HEK293 (cell line): Measurements from ENCODE around the gene FXYD5.
A peak's percentile ranks its signal among the peaks of the same experiment; 100 is the strongest.

Experiments
- CTCF ChIA-PET: fragments of 350-600 bp; formaldehyde crosslinking; extraction: SDS; loops from one replicate; lab custom pipeline; 2021; ENCODE audit warnings: antibody characterized with exemption; lab: Yijun Ruan, JAX
- POLR2A ChIA-PET: fragments of 300-600 bp; formaldehyde crosslinking; extraction: SDS; loops from one replicate; lab custom pipeline; 2020; ENCODE audit warnings: antibody characterized with exemption, inconsistent platforms; lab: Yijun Ruan, JAX
- H3K27ac ChIP-seq: fragments of 200-500 bp; sonication (Bioruptor generic); 2 replicates; pipeline ENCODE4 v1.5.1; 2014; ENCODE audit warnings: low read depth, low read length, control low read depth, inconsistent platforms; ENCODE audit errors: extremely low read depth
- H3K36me3 ChIP-seq, 2 experiments: fragments of 200-500 bp in 1 of 2; sonication (Bioruptor generic) in 1 of 2; 1 replicate in 1 of 2; 2 replicates in 1 of 2; pipeline ENCODE4 v1.5.1; 2014 to 2017; ENCODE audit warnings: inconsistent platforms in 2 of 2, low read length in 2 of 2; ENCODE audit not compliant: control insufficient read depth in 2 of 2, insufficient read depth in 1 of 2
- H3K4me1 ChIP-seq: fragments of 200-500 bp; sonication (Bioruptor generic); 2 replicates; pipeline ENCODE4 v1.5.1; 2014; ENCODE audit warnings: mild to moderate bottlenecking, low read length, inconsistent platforms; ENCODE audit not compliant: control insufficient read depth, insufficient read depth
- H3K4me3 ChIP-seq: 2 replicates; pipeline ENCODE4 v1.5.1; 2011; ENCODE audit warnings: low read depth, mild to moderate bottlenecking, control low read depth, low read length, moderate library complexity
- H3K9me3 ChIP-seq: fragments of 200-500 bp; sonication (Bioruptor generic); 2 replicates; pipeline ENCODE4 v1.5.1; 2014; ENCODE audit warnings: low read depth, low read length, inconsistent platforms; ENCODE audit not compliant: control insufficient read depth, insufficient read depth
- PRDM1 ChIP-seq: fragments of 450-650 bp; formaldehyde crosslinking; IDR thresholded peaks from 2 replicates; pipeline ENCODE4; 2016; ENCODE audit warnings: missing biosample characterization, missing genetic modification characterization
- PRDM2 ChIP-seq: fragments of 450-650 bp; formaldehyde crosslinking; IDR thresholded peaks from 2 replicates; pipeline ENCODE4 v1.5.1; 2016; ENCODE audit warnings: missing biosample characterization, missing genetic modification characterization, borderline replicate concordance
- PRDM4 ChIP-seq: fragments of 450-650 bp; formaldehyde crosslinking; IDR thresholded peaks from 2 replicates; pipeline ENCODE4 v1.5.1; 2017; ENCODE audit warnings: missing biosample characterization, missing genetic modification characterization
- PRDM6 ChIP-seq: fragments of 450-650 bp; formaldehyde crosslinking; IDR thresholded peaks from 2 replicates; pipeline ENCODE4 v1.5.1; 2017; ENCODE audit warnings: missing biosample characterization, missing genetic modification characterization
- ZBTB17 ChIP-seq: fragments of 450-650 bp; formaldehyde crosslinking; IDR thresholded peaks from 2 replicates; pipeline ENCODE4 v1.5.1; 2016; ENCODE audit warnings: missing biosample characterization, missing genetic modification characterization
- ZBTB21 ChIP-seq: fragments of 450-650 bp; formaldehyde crosslinking; IDR thresholded peaks from 2 replicates; pipeline ENCODE4 v1.5.1; 2017; ENCODE audit warnings: missing biosample characterization, missing genetic modification characterization
- ZEB2 ChIP-seq: fragments of 450-650 bp; formaldehyde crosslinking; IDR thresholded peaks from 2 replicates; pipeline ENCODE4 v1.5.1; 2016; ENCODE audit warnings: missing biosample characterization, missing genetic modification characterization
- ZFP37 ChIP-seq: fragments of 450-650 bp; formaldehyde crosslinking; IDR thresholded peaks from 2 replicates; pipeline ENCODE4 v1.5.1; 2016; ENCODE audit warnings: missing biosample characterization, missing genetic modification characterization
- ZNF114 ChIP-seq: fragments of 450-650 bp; formaldehyde crosslinking; IDR thresholded peaks from 2 replicates; pipeline ENCODE4 v1.5.0; 2017; ENCODE audit warnings: missing biosample characterization, missing genetic modification characterization
- ZNF16 ChIP-seq: fragments of 450-650 bp; formaldehyde crosslinking; IDR thresholded peaks from 2 replicates; pipeline ENCODE4 v1.5.1; 2016; ENCODE audit warnings: low read depth, missing biosample characterization, missing genetic modification characterization
- ZNF354C ChIP-seq: fragments of 450-650 bp; formaldehyde crosslinking; IDR thresholded peaks from 2 replicates; pipeline ENCODE4 v1.5.1; 2016; ENCODE audit warnings: missing biosample characterization, missing genetic modification characterization, low read depth, borderline replicate concordance
- ZNF366 ChIP-seq: fragments of 450-650 bp; formaldehyde crosslinking; conservative IDR thresholded peaks from 2 replicates; pipeline ENCODE4 v1.5.1; 2016; ENCODE audit warnings: missing biosample characterization, missing genetic modification characterization
- ZNF501 ChIP-seq: fragments of 450-650 bp; formaldehyde crosslinking; IDR thresholded peaks from 2 replicates; pipeline ENCODE4 v1.5.1; 2016; ENCODE audit warnings: missing biosample characterization, missing genetic modification characterization
- ZNF521 ChIP-seq: fragments of 450-650 bp; formaldehyde crosslinking; IDR thresholded peaks from 2 replicates; pipeline ENCODE4 v1.5.1; 2017; ENCODE audit warnings: missing biosample characterization, mild to moderate bottlenecking, missing genetic modification characterization
- ZNF549 ChIP-seq: fragments of 450-650 bp; IDR thresholded peaks from 2 replicates; pipeline ENCODE4 v1.5.1; 2018; ENCODE audit warnings: missing biosample characterization, missing genetic modification characterization, mild to moderate bottlenecking, inconsistent platforms, moderate library complexity
- ZNF596 ChIP-seq: fragments of 450-650 bp; IDR thresholded peaks from 2 replicates; pipeline ENCODE4 v1.5.0; 2018; ENCODE audit warnings: missing biosample characterization, mild to moderate bottlenecking, missing genetic modification characterization, moderate library complexity
- ZNF623 ChIP-seq: fragments of 450-650 bp; formaldehyde crosslinking; IDR thresholded peaks from 2 replicates; pipeline ENCODE4 v1.5.1; 2016; ENCODE audit warnings: missing biosample characterization, missing genetic modification characterization
- ZNF624 ChIP-seq: fragments of 450-650 bp; formaldehyde crosslinking; IDR thresholded peaks from 2 replicates; pipeline ENCODE4 v1.5.1; 2017; ENCODE audit warnings: missing biosample characterization, missing genetic modification characterization
- ZNF626 ChIP-seq: fragments of 450-650 bp; sonication (Bioruptor Pico); formaldehyde crosslinking; IDR thresholded peaks from 2 replicates; pipeline ENCODE4 v1.5.1; 2018; ENCODE audit warnings: missing biosample characterization, missing genetic modification characterization, inconsistent platforms
- ZNF76 ChIP-seq: fragments of 450-650 bp; formaldehyde crosslinking; IDR thresholded peaks from 2 replicates; pipeline ENCODE4; 2016; ENCODE audit warnings: low read depth, missing biosample characterization, missing genetic modification characterization, borderline replicate concordance
- ZNF777 ChIP-seq: fragments of 450-650 bp; formaldehyde crosslinking; IDR thresholded peaks from 2 replicates; pipeline ENCODE4 v1.5.1; 2017; ENCODE audit warnings: missing biosample characterization, missing genetic modification characterization, borderline replicate concordance
- ZNF791 ChIP-seq: fragments of 450-650 bp; formaldehyde crosslinking; IDR thresholded peaks from 2 replicates; pipeline ENCODE4 v1.5.1; 2016; ENCODE audit warnings: missing biosample characterization, missing genetic modification characterization
- ZSCAN23 ChIP-seq: fragments of 450-650 bp; formaldehyde crosslinking; IDR thresholded peaks from 2 replicates; pipeline ENCODE4 v1.5.1; 2016; ENCODE audit warnings: missing biosample characterization, missing genetic modification characterization
- ZSCAN4 ChIP-seq: fragments of 450-650 bp; formaldehyde crosslinking; IDR thresholded peaks from 2 replicates; pipeline ENCODE4 v1.5.1; 2017; ENCODE audit warnings: missing biosample characterization, missing genetic modification characterization

Gene FXYD5

GRCh38 chr19:35143818-35144217, 10.7 kb upstream of the FXYD5 start:
- no peaks in the 10 kb centered on the region for H3K9me3 ChIP-seq
- ChIA-PET CTCF (interaction anchor here (0.6 to 4.7 kb wide), 17 partner anchors 9 to 141 kb away, joined by 3 to 82 read pairs (median 4); partner anchors contain the start of genes FXYD3, FXYD5 and LGI4), POLR2A (interaction anchor here (0.7 to 2.0 kb wide), 4 partner anchors 11 to 125 kb away, joined by 3 to 8 read pairs (median 6); partner anchors contain the start of genes FXYD5 and USF2)
- no peaks in the 10 kb centered on the region; a peak in 1 of 3 replicates for H3K36me3 ChIP-seq
- no peak overlapping the region for H3K4me3 ChIP-seq
- no peak overlapping the region; the same call in 1 of the 2 replicates for H3K27ac ChIP-seq
- peaks cover 31% of the 10 kb centered on the region for H3K4me1 ChIP-seq
- TF ChIP-seq PRDM1: peak; percentile 99
- no peak for TF ChIP-seq ZNF626
- peak; percentile 95 for TF ChIP-seq ZNF366 (tag by site-specific recombination)
- no peak for TF ChIP-seq ZNF777 (tag by site-specific recombination)
- 0 out of 2 replicates have a peak, but pooled peaks have one; percentile 13 for TF ChIP-seq PRDM4 (tag by site-specific recombination)
- TF ChIP-seq ZNF501 (tag by site-specific recombination): no peak
- TF ChIP-seq ZNF16 (tag by site-specific recombination): no peak
- no peak for TF ChIP-seq ZNF521 (tag by site-specific recombination)
- TF ChIP-seq ZFP37: no peak
- TF ChIP-seq ZNF76 (tag by site-specific recombination): no peak
- no peak for TF ChIP-seq ZSCAN4 (tag by site-specific recombination)
- TF ChIP-seq ZNF791 (tag by site-specific recombination): 0 out of 2 replicates have a peak, but pooled peaks have one; percentile 35
- TF ChIP-seq ZNF596: peak; percentile 44
- no peak for TF ChIP-seq PRDM2 (tag by site-specific recombination)
- TF ChIP-seq ZNF549 (tag by site-specific recombination): no peak
- TF ChIP-seq ZNF624 (tag by site-specific recombination): 0 out of 2 replicates have a peak, but pooled peaks have one; percentile 24
- peak; percentile 98 for TF ChIP-seq ZBTB17 (tag by site-specific recombination)
- TF ChIP-seq ZBTB21: 0 out of 2 replicates have a peak, but pooled peaks have one; percentile 17
- TF ChIP-seq ZSCAN23: no peak
- no peak for TF ChIP-seq ZNF114 (tag by site-specific recombination)
- TF ChIP-seq ZNF623: no peak
- no peak for TF ChIP-seq PRDM6 (tag by site-specific recombination)
- no peak for TF ChIP-seq ZNF354C (tag by site-specific recombination)
- no peak for TF ChIP-seq ZEB2 (tag by site-specific recombination)
